Spleen (tissue), 11 donors: ENCODE data around the gene SRXN1. TPM values are rescaled to one million over a fixed set of nuclear protein-coding genes. Genes with fewer than 3 reads are reported as not detected.
A peak's percentile ranks its signal among the peaks of the same experiment; 100 is the strongest.
"Not testable (repeated sequence)": the region's sequence is repeated elsewhere in the genome, so short reads cannot be mapped to it uniquely, and the experiment has no call there.

Source experiments
- DNase-seq: peaks from one replicate; pipeline ENCODE4 v3.0.0-alpha.2; 2020
- H3K27ac ChIP-seq, 8 donors: fragments of 200-600 bp; sonication (generic) in 7 of 8; 1 replicate in 4 of 8; 2 replicates in 4 of 8; pipeline versions ENCODE4 v1.5.0 to v1.8.0; 2016 to 2021; ENCODE audit warnings: inconsistent platforms in 4 of 8, mild to moderate bottlenecking in 4 of 8, moderate library complexity in 1 of 8
- H3K27me3 ChIP-seq, 7 donors: fragments of 200-600 bp; sonication (generic) in 6 of 7; replicated peaks in 1 of 7; 1 replicate in 4 of 7; 2 replicates in 3 of 7; pipeline versions ENCODE4 v1.5.0 to v1.8.0; 2016 to 2021; ENCODE audit warnings: inconsistent platforms in 3 of 7, mild to moderate bottlenecking in 1 of 7
- H3K36me3 ChIP-seq, 6 donors: fragments of 200-600 bp; sonication (generic) in 5 of 6; 1 replicate in 4 of 6; 2 replicates in 2 of 6; pipeline versions ENCODE4 v1.5.0 to v1.8.0; 2016 to 2021; ENCODE audit warnings: inconsistent platforms in 2 of 6
- H3K4me1 ChIP-seq, 6 donors: fragments of 200-600 bp; sonication (generic) in 5 of 6; 1 replicate in 3 of 6; 2 replicates in 3 of 6; pipeline versions ENCODE4 v1.5.0 to v1.8.0; 2016 to 2021; ENCODE audit warnings: inconsistent platforms in 3 of 6
- H3K4me3 ChIP-seq, 8 donors: fragments of 200-600 bp; sonication (generic) in 7 of 8; 1 replicate in 4 of 8; 2 replicates in 4 of 8; pipeline versions ENCODE4 v1.5.0 to v1.8.0; 2016 to 2021; ENCODE audit warnings: inconsistent platforms in 4 of 8, mild to moderate bottlenecking in 4 of 8, moderate library complexity in 2 of 8
- H3K9me3 ChIP-seq, 8 donors: fragments of 200-600 bp; sonication (generic) in 7 of 8; 1 replicate in 4 of 8; 2 replicates in 4 of 8; pipeline versions ENCODE4 v1.5.0 to v1.8.0; 2016 to 2021; ENCODE audit warnings: inconsistent platforms in 4 of 8
- CTCF ChIP-seq, 11 experiments: fragments of 200-600 bp in 7 of 11; fragments of 450-650 bp in 4 of 11; sonication (generic) in 4 of 11; IDR thresholded peaks in 8 of 11; conservative IDR thresholded peaks in 3 of 11; 1 replicate in 7 of 11; 2 replicates in 4 of 11; pipeline versions ENCODE4 v1.4.0 to v1.8.0; 2016 to 2021; ENCODE audit warnings: antibody characterized with exemption in 11 of 11, inconsistent platforms in 4 of 11, mild to moderate bottlenecking in 1 of 11
- POLR2A ChIP-seq, 3 donors: fragments of 450-650 bp; IDR thresholded peaks; one replicate each; pipeline ENCODE4 v1.5.1; 2017; ENCODE audit warnings: antibody characterized with exemption in 3 of 3, mild to moderate bottlenecking in 1 of 3
- POLR2AphosphoS5 ChIP-seq, 3 donors: sonication (generic); formaldehyde crosslinking; IDR thresholded peaks; one replicate each; pipeline ENCODE4 v1.5.1; 2017; ENCODE audit warnings: antibody characterized with exemption in 3 of 3
- WGBS, 5 donors: extraction: QIAGEN DNeasy Blood & Tissue Kit in 3 of 5; methylation state at CpG; one replicate each; pipeline versions ENCODE4 v1.1.5 to v1.1.7; 2013 to 2018; 5-methylcytosine and 5-hydroxymethylcytosine counted together
- intact Hi-C: fragments of 100-400 bp; cut with DNase I; formaldehyde crosslinking; loops from one replicate; pipeline ENCODE4 v1.15.0; 2023; ENCODE audit warnings: low total_unique reads
- polyA plus RNA-seq, 3 donors: library from polyadenylated mRNA; stranded (reverse); fragments of 200-250 nt; gene quantifications; one replicate each; pipeline ENCODE4 v1.2.1, GENCODE V29; 2013
- total RNA-seq, 7 donors: library from RNA; depleted of rRNA in 3 of 7; stranded (reverse); fragments of >200 nt in 3 of 7; fragmentation: NEBNext Ultra II Directional in 4 of 7; extraction: Animal tissue kit (Norgen Biotek cat#: 25700) in 4 of 7; gene quantifications; one replicate each; pipeline versions ENCODE4 v1.1.0 to v1.2.1, GENCODE V29; 2016 to 2021
- donor health status: healthy with polysubstance abuse.
- donor health status: DM: no; HTN: no; CAD: no; lungs with moderate emphysema.
- donor health status: DM: no; HTN: no; CAD: no.
- donor health status: Bipolar disorder and iron deficiency.
- donor health status: healthy.
- donor health status: DM: no; HTN: no; CAD: no.
- donor health status: DM: yes; HTN: yes; CAD: no.

The SRXN1 gene
- total and polyA plus RNA-seq, 10 donors: 4.5 to 31.3 (median 12.7) TPM

- H3K27me3 ChIP-seq: peaks cover 0 to 38% (median 0%) of the 10 kb centered on the region in 7 donors
- H3K4me3 ChIP-seq: no peak overlapping the region
- no peak overlapping the region for H3K27ac ChIP-seq
- DNase-seq: peak; percentile 19
- no peaks in the 10 kb centered on the region for H3K4me1 ChIP-seq
- peaks cover 0 to 4% (median 0%) of the 10 kb centered on the region in 8 donors for H3K9me3 ChIP-seq
- intact Hi-C loops: no loop called here
- TF ChIP-seq POLR2A (IDR thresholded peaks at IDR 0.05) (no peak), POLR2AphosphoS5 (IDR thresholded peaks at IDR 0.05) (no peak), CTCF (IDR thresholded peaks at IDR 0.05 in 8 of 11, conservative IDR thresholded peaks at IDR 0.05 in 3 of 11) (no peak)
- WGBS, 5 donors: 62 to 75% (median 68%) methylated on average over 3 to 4 of the region's 4 CpGs
- H3K36me3 ChIP-seq: no peaks in the 10 kb centered on the region
Measured at GRCh38 chr20:694496-694895, 41.5 kb upstream of the SRXN1 start.

GRCh38 chr20:693786-694185, 40.8 kb upstream of the SRXN1 start:
- H3K9me3 ChIP-seq, H3K27ac ChIP-seq, H3K36me3 ChIP-seq, H3K4me1 ChIP-seq, intact Hi-C loops, H3K4me3 ChIP-seq: not testable (repeated sequence)
- DNase-seq: peak; percentile 24
- 86 to 95% (median 89%) methylated on average over 9 to 10 of the region's 10 CpGs for WGBS, 5 donors
- peaks cover 0 to 39% (median 3%) of the 10 kb centered on the region in 7 donors for H3K27me3 ChIP-seq

GRCh38 chr20:692044-692443, 39.0 kb upstream of the SRXN1 start:
- H3K9me3 ChIP-seq: peaks cover 0 to 4% (median 0%) of the 10 kb centered on the region in 8 donors
- intact Hi-C loops: no loop called here

GRCh38 chr20:689947-690346, 36.9 kb upstream of the SRXN1 start:
- peaks cover 0 to 43% (median 0%) of the 10 kb centered on the region in 7 donors for H3K27me3 ChIP-seq
- H3K4me3 ChIP-seq: no peak overlapping the region
- H3K27ac ChIP-seq: no peak overlapping the region
- no peak for TF ChIP-seq POLR2AphosphoS5 (IDR thresholded peaks at IDR 0.05)
- TF ChIP-seq POLR2A (IDR thresholded peaks at IDR 0.05): no peak
- no peak for TF ChIP-seq CTCF (IDR thresholded peaks at IDR 0.05 in 8 of 11, conservative IDR thresholded peaks at IDR 0.05 in 3 of 11)
- DNase-seq: no peak
- H3K36me3 ChIP-seq: no peaks in the 10 kb centered on the region
- H3K4me1 ChIP-seq: no peaks in the 10 kb centered on the region
- intact Hi-C loops: no loop called here
- H3K9me3 ChIP-seq: peaks cover 0 to 4% (median 0%) of the 10 kb centered on the region in 8 donors
- WGBS, 5 donors: 48 to 70% (median 52%) methylated on average over 1 of the region's 1 CpG

More at GRCh38 chr20:692044-692443, 39.0 kb upstream of the SRXN1 start:
- no peak for TF ChIP-seq CTCF (IDR thresholded peaks at IDR 0.05 in 8 of 11, conservative IDR thresholded peaks at IDR 0.05 in 3 of 11)
- TF ChIP-seq POLR2A (IDR thresholded peaks at IDR 0.05): no peak
- no peak for TF ChIP-seq POLR2AphosphoS5 (IDR thresholded peaks at IDR 0.05)
- DNase-seq: peak; percentile 6
- 48 to 84% (median 64%) methylated on average over 1 of the region's 1 CpG for WGBS, 5 donors
- H3K27me3 ChIP-seq: peaks cover 0 to 40% (median 0%) of the 10 kb centered on the region in 7 donors
- H3K27ac ChIP-seq: no peak overlapping the region
- H3K36me3 ChIP-seq: no peaks in the 10 kb centered on the region
- no peaks in the 10 kb centered on the region for H3K4me1 ChIP-seq
- H3K4me3 ChIP-seq: no peak overlapping the region

- DNase-seq: peak; percentile 46
- TF ChIP-seq CTCF (IDR thresholded peaks at IDR 0.05 in 8 of 11, conservative IDR thresholded peaks at IDR 0.05 in 3 of 11) (no peak), POLR2AphosphoS5 (IDR thresholded peaks at IDR 0.05) (no peak), POLR2A (IDR thresholded peaks at IDR 0.05) (no peak)
- Histone ChIP-seq H3K9me3 (peaks cover 0 to 4% (median 0%) of the 10 kb centered on the region in 8 donors), H3K4me3 (no peak overlapping the region), H3K27ac (no peak overlapping the region), H3K36me3 (no peaks in the 10 kb centered on the region), H3K4me1 (no peaks in the 10 kb centered on the region), H3K27me3 (peaks cover 0 to 49% (median 0%) of the 10 kb centered on the region in 7 donors)
- intact Hi-C loops: no loop called here
- WGBS, 5 donors: 84 to 86% (median 85%) methylated on average over 6 of the region's 6 CpGs
Measured at GRCh38 chr20:689348-689747, 36.3 kb upstream of the SRXN1 start.
